Measurements from ENCODE around the gene ACOX1.

ACOX1 gene

DNA sequence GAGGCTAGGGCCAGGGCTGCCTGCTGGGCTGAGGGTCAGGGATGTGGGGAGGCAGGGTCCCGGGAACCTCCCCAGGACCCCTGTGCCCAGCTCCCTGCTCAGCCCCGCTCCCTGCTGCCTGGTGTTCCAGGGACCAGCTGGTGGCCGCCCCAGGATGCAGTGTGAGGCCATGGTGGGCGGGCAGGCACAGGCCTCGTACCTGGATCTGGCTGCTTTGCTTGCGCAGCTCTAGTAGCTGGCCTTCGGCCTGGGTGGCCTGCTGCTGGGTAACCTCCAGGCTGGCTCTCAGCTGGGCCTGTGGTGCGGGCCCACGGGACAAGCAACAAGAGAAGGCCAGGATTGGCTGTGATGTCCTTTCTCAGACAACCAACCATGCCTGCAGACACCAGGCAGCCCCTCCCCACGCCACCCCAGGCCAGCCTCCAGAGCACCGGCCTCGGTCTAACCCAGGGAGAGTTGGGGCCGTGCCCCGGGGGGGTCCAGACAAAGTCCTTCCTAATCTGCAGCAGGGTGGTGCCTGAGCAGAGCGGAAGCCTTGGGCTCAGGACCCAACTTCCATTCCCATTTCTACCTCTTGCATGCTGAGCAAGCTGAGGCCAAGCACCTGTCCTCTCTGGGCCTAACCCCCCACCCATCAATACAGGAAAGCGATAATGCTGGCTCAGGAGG lies 86.3 kb downstream of the ACOX1 start:
- DNase-seq: peak in 19 of 56 donors; percentile 13 to 65 (median 42)

DNA sequence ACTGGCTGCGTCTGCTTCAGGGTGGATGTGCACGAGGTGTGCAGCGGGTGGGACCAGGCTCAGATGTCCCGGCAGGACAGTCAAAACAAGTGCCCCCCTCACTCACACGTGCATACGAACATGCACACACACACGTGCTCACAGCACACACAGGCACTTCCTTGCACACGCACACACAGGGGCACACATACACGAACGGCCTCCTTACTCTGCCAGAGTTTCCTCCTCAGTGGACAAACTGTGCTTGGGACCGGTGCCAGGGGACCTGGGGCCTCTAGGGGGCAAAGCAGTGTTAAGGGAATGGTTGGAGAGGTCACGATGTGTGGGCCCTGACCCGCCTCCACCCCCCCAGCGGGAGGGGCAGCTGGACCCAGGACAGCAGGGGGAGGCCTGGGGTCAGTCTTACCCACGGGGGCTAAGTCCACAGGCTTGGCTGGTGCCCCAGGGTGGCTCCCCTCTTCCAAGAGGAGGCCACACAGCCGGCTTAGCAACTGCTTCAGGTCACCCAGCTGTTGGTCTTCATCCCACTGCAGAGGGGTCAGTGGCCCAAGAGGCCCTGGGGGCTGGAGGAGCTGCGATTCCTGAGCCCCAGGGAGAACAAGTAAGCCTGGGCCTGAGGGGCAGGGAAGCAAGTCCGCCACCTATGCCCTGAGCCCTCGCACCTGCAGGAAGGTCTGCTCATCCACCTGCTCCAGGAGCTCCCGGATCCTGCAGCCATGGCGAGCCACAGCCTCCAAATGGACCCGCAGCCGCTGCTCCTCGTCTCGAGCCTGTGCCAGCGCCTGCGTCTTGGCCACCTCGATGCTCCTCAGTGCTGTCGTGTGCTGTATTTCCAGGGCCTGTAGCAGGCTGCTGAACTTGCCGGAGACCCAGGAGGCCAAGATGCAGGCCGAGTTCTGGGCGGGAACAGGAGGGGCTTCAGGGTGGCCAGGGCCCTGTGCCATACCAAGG lies 87.1 kb downstream of the ACOX1 start:
- DNase-seq: no peak
